Tongue (tissue), 2 donors: ENCODE data around the gene REPS1. TPM values are rescaled to one million over a fixed set of nuclear protein-coding genes. Genes with fewer than 3 reads are reported as not detected.
"Not testable (repeated sequence)": the region's sequence is repeated elsewhere in the genome, so short reads cannot be mapped to it uniquely, and the experiment has no call there.

ENCODE experiments used
- DNase-seq: peaks from one replicate; pipeline ENCODE4 v3.0.0-alpha.2; 2015
- total RNA-seq: library from RNA; depleted of rRNA; stranded (reverse); fragments of >200 nt; gene quantifications from one replicate; pipeline ENCODE4 v1.2.3, GENCODE V29; 2014

The REPS1 gene
- total RNA-seq, 1 donor from 2014 or later: 120 TPM

GRCh38 chr6:138970159-138970558, 17.9 kb downstream of the REPS1 start:
- no peak for DNase-seq

- no peak for DNase-seq
Observed at GRCh38 chr6:138966870-138967269, 21.2 kb downstream of the REPS1 start.

GRCh38 chr6:138965971-138966370, 22.1 kb downstream of the REPS1 start:
- no peak for DNase-seq

GRCh38 chr6:138965291-138965874, 22.7 kb downstream of the REPS1 start:
- DNase-seq: no peak

- no peak for DNase-seq
Observed at GRCh38 chr6:138964012-138964411, 24.0 kb downstream of the REPS1 start.

GRCh38 chr6:138963531-138963930, 24.5 kb downstream of the REPS1 start:
- no peak for DNase-seq

GRCh38 chr6:138963119-138963518, 24.9 kb downstream of the REPS1 start:
- DNase-seq: no peak

GRCh38 chr6:138959521-138959920, 28.5 kb downstream of the REPS1 start:
- DNase-seq: no peak

GRCh38 chr6:138958595-138958994, 29.5 kb downstream of the REPS1 start:
- DNase-seq: no peak

GRCh38 chr6:138957903-138958302, 30.1 kb downstream of the REPS1 start:
- no peak for DNase-seq

- no peak for DNase-seq
Observed at GRCh38 chr6:138957484-138957883, 30.6 kb downstream of the REPS1 start.

GRCh38 chr6:138956244-138956924, 31.7 kb downstream of the REPS1 start:
- no peak for DNase-seq

- DNase-seq: no peak
Observed at GRCh38 chr6:138955262-138955661, 32.8 kb downstream of the REPS1 start.

GRCh38 chr6:138953451-138953850, 34.6 kb downstream of the REPS1 start:
- DNase-seq: no peak

- no peak for DNase-seq
Observed at GRCh38 chr6:138948546-138949179, 39.4 kb downstream of the REPS1 start.

GRCh38 chr6:138948004-138948403, 40.0 kb downstream of the REPS1 start:
- no peak for DNase-seq

- no peak for DNase-seq
Observed at GRCh38 chr6:138945354-138945753, 42.7 kb downstream of the REPS1 start.

GRCh38 chr6:138944412-138944811, 43.6 kb downstream of the REPS1 start:
- DNase-seq: no peak

GRCh38 chr6:138943089-138943625, 44.9 kb downstream of the REPS1 start:
- DNase-seq: no peak

- DNase-seq: not testable (repeated sequence)
Observed at GRCh38 chr6:138936873-138937272, 51.2 kb downstream of the REPS1 start.

GRCh38 chr6:138931660-138932059, 56.4 kb downstream of the REPS1 start:
- DNase-seq: no peak

- DNase-seq: no peak
Observed at GRCh38 chr6:138926579-138926978, 61.5 kb downstream of the REPS1 start.

GRCh38 chr6:138925806-138926205, 62.2 kb downstream of the REPS1 start:
- DNase-seq: no peak

GRCh38 chr6:138923561-138923960, 64.5 kb downstream of the REPS1 start:
- no peak for DNase-seq
